Left colon (tissue), 2 donors: ENCODE data around the gene GRM8. TPM values are rescaled to one million over a fixed set of nuclear protein-coding genes. Genes with fewer than 3 reads are reported as not detected.
"Not testable (repeated sequence)": the region's sequence is repeated elsewhere in the genome, so short reads cannot be mapped to it uniquely, and the experiment has no call there.

Source experiments
- ATAC-seq: fragments of 200-7000 bp; cut with Tn5 transposase; one replicate; pipeline ENCODE4 v1.9.1; 2020; ENCODE audit warnings: mild to moderate bottlenecking, moderate library complexity
- DNase-seq, 2 donors: peaks; one replicate each; pipeline ENCODE4 v3.0.0-alpha.2; 2020
- intact Hi-C, 2 donors: fragments of 100-400 bp; cut with DNase I in 1 of 2; cut with micrococcal nuclease in 1 of 2; formaldehyde crosslinking; loops; one replicate each; pipeline versions ENCODE4 v1.11.2 to v1.14.0; 2022; cut with DNase I, micrococcal nuclease
- total RNA-seq, 2 donors: library from RNA; stranded (reverse); fragmentation: NEBNext Ultra II Directional; extraction: Animal tissue kit (Norgen Biotek cat#: 25700); gene quantifications; one replicate each; pipeline ENCODE4 v1.2.1, GENCODE V29; 2021
- donor health status: DM: no; HTN: no; CAD: no.
- donor health status: DM: yes; HTN: yes; CAD: no.

GRM8 gene
- total RNA-seq, 2 donors from 2014 or later: 3.3 to 5.1 TPM

GRCh38 chr7:126881908-126882307 is 370.8 kb downstream of the GRM8 start:
- intact Hi-C loops, ATAC-seq, DNase-seq: not testable (repeated sequence)

- ATAC-seq (peak; percentile 78), DNase-seq (no peak)
- intact Hi-C loops: no loop called here
These were observed 371.4 kb downstream of the GRM8 start for GRCh38 chr7:126881315-126881714.

GRCh38 chr7:126876536-126876935 is 376.2 kb downstream of the GRM8 start:
- DNase-seq, ATAC-seq, intact Hi-C loops: not testable (repeated sequence)

GRCh38 chr7:126856691-126857291 is 395.9 kb downstream of the GRM8 start:
- DNase-seq (no peak), ATAC-seq (peak; percentile 51)
- intact Hi-C loops: no loop called here

- intact Hi-C loops: no loop called here
These were observed 407.4 kb downstream of the GRM8 start for GRCh38 chr7:126845331-126845730.

GRCh38 chr7:126843883-126844282 is 408.9 kb downstream of the GRM8 start:
- ATAC-seq (no peak), DNase-seq (no peak)
- intact Hi-C loops: no loop called here

More at GRCh38 chr7:126845331-126845730, 407.4 kb downstream of the GRM8 start:
- ATAC-seq (no peak), DNase-seq (no peak)

- no peak for DNase-seq
- intact Hi-C loops: no loop called here
- ATAC-seq: no peak
These were observed 409.4 kb downstream of the GRM8 start for GRCh38 chr7:126843336-126843735.

GRCh38 chr7:126842451-126842850 is 410.3 kb downstream of the GRM8 start:
- DNase-seq (no peak), ATAC-seq (no peak)
- intact Hi-C loops: no loop called here

- intact Hi-C loops: no loop called here
- ATAC-seq (no peak), DNase-seq (no peak)
These were observed 411.9 kb downstream of the GRM8 start for GRCh38 chr7:126840869-126841268.

GRCh38 chr7:126839624-126840023 is 413.1 kb downstream of the GRM8 start:
- intact Hi-C loops: no loop called here
- ATAC-seq (no peak), DNase-seq (no peak)

GRCh38 chr7:126838194-126838593 is 414.5 kb downstream of the GRM8 start:
- intact Hi-C loops: no loop called here
- ATAC-seq (no peak), DNase-seq (no peak)

- ATAC-seq, intact Hi-C loops: not testable (repeated sequence)
- DNase-seq: peak in 1 of 2 donors; percentile 5
These were observed 421.5 kb downstream of the GRM8 start for GRCh38 chr7:126831241-126831640.

- DNase-seq (no peak), ATAC-seq (no peak)
- intact Hi-C loops: no loop called here
These were observed 431.8 kb downstream of the GRM8 start for GRCh38 chr7:126820925-126821324.

GRCh38 chr7:126819197-126819484 is 433.6 kb downstream of the GRM8 start:
- ATAC-seq: no peak
- intact Hi-C loops: no loop called here
- DNase-seq: no peak

- DNase-seq (no peak), ATAC-seq (no peak)
- intact Hi-C loops: no loop called here
These were observed 434.1 kb downstream of the GRM8 start for GRCh38 chr7:126818393-126819196.

- intact Hi-C loops: no loop called here
- DNase-seq: no peak
- ATAC-seq: no peak
These were observed 443.6 kb downstream of the GRM8 start for GRCh38 chr7:126809188-126809587.

GRCh38 chr7:126806614-126807013 is 446.1 kb downstream of the GRM8 start:
- ATAC-seq: no peak
- no peak for DNase-seq
- intact Hi-C loops: no loop called here

GRCh38 chr7:126805351-126805750 is 447.4 kb downstream of the GRM8 start:
- ATAC-seq (no peak), DNase-seq (no peak)
- intact Hi-C loops: no loop called here

- DNase-seq (no peak), ATAC-seq (no peak)
- intact Hi-C loops: no loop called here
These were observed 448.1 kb downstream of the GRM8 start for GRCh38 chr7:126804604-126805003.

GRCh38 chr7:126803990-126804389 is 448.8 kb downstream of the GRM8 start:
- intact Hi-C loops: no loop called here
- DNase-seq (no peak), ATAC-seq (no peak)
